HL-60 (cell line): ENCODE data around the gene TFAP2E.

Source experiments
- GABPA ChIP-seq: IDR thresholded peaks from 2 replicates; pipeline ENCODE4 v1.6.1; 2012; ENCODE audit warnings: low read depth
- POLR2AphosphoS5 ChIP-seq: IDR thresholded peaks from 2 replicates; pipeline ENCODE4 v1.6.1; 2012; ENCODE audit warnings: low read depth
- SPI1 ChIP-seq: IDR thresholded peaks from 2 replicates; pipeline ENCODE4 v1.6.1; 2012; ENCODE audit warnings: low read depth, mild to moderate bottlenecking, borderline replicate concordance
- TF ChIP-seq, protein P1 (sequence below): IDR thresholded peaks from one replicate; pipeline ENCODE4 v1.5.1; 2011; ENCODE audit warnings: low read length, control low read depth, inconsistent platforms; ENCODE audit not compliant: insufficient read depth
- TF ChIP-seq, protein P2 (sequence below): IDR thresholded peaks from 2 replicates; pipeline ENCODE4 v1.6.1; 2012; ENCODE audit warnings: low read depth; ENCODE audit not compliant: insufficient replicate concordance

DNA sequence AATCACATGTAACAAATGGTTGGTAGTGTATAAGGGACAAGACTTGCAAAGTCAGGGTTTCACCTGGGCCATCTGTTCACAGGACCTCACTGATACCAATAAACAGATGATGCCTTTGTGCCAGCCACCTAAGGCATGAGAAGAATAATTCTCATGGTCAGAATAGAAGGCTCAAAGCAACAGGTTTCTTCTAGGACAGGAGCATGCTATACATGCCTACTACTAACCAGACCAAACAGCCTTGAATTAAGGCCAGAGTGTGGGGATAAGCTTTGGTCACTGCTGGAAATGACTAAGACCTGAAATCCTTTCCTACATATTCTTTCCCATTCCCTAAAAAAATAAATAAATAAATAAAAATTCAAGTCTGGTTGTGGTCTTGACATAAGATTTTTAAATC lies 50.7 kb downstream of the TFAP2E start:
- TF ChIP-seq, protein P1, sequence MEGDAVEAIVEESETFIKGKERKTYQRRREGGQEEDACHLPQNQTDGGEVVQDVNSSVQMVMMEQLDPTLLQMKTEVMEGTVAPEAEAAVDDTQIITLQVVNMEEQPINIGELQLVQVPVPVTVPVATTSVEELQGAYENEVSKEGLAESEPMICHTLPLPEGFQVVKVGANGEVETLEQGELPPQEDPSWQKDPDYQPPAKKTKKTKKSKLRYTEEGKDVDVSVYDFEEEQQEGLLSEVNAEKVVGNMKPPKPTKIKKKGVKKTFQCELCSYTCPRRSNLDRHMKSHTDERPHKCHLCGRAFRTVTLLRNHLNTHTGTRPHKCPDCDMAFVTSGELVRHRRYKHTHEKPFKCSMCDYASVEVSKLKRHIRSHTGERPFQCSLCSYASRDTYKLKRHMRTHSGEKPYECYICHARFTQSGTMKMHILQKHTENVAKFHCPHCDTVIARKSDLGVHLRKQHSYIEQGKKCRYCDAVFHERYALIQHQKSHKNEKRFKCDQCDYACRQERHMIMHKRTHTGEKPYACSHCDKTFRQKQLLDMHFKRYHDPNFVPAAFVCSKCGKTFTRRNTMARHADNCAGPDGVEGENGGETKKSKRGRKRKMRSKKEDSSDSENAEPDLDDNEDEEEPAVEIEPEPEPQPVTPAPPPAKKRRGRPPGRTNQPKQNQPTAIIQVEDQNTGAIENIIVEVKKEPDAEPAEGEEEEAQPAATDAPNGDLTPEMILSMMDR: no peak
- TF ChIP-seq, protein P2, sequence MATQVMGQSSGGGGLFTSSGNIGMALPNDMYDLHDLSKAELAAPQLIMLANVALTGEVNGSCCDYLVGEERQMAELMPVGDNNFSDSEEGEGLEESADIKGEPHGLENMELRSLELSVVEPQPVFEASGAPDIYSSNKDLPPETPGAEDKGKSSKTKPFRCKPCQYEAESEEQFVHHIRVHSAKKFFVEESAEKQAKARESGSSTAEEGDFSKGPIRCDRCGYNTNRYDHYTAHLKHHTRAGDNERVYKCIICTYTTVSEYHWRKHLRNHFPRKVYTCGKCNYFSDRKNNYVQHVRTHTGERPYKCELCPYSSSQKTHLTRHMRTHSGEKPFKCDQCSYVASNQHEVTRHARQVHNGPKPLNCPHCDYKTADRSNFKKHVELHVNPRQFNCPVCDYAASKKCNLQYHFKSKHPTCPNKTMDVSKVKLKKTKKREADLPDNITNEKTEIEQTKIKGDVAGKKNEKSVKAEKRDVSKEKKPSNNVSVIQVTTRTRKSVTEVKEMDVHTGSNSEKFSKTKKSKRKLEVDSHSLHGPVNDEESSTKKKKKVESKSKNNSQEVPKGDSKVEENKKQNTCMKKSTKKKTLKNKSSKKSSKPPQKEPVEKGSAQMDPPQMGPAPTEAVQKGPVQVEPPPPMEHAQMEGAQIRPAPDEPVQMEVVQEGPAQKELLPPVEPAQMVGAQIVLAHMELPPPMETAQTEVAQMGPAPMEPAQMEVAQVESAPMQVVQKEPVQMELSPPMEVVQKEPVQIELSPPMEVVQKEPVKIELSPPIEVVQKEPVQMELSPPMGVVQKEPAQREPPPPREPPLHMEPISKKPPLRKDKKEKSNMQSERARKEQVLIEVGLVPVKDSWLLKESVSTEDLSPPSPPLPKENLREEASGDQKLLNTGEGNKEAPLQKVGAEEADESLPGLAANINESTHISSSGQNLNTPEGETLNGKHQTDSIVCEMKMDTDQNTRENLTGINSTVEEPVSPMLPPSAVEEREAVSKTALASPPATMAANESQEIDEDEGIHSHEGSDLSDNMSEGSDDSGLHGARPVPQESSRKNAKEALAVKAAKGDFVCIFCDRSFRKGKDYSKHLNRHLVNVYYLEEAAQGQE: no peak
- TF ChIP-seq SPI1 (no peak), GABPA (no peak), POLR2AphosphoS5 (no peak)
